BLaER1 (cell line): Measurements from ENCODE around the gene CMC1.
"Not testable (repeated sequence)": the region's sequence is repeated elsewhere in the genome, so short reads cannot be mapped to it uniquely, and the experiment has no call there.

Experiments used
- H3K27ac ChIP-seq: shearing (Covaris generic); formaldehyde crosslinking; 2 replicates; pipeline ENCODE4 v1.8.1; 2022
- H3K27me3 ChIP-seq: shearing (Covaris generic); formaldehyde crosslinking; 2 replicates; pipeline ENCODE4 v1.8.1; 2022
- H3K36me3 ChIP-seq: shearing (Covaris generic); formaldehyde crosslinking; 2 replicates; pipeline ENCODE4 v1.8.1; 2022
- H3K4me1 ChIP-seq: shearing (Covaris generic); formaldehyde crosslinking; 2 replicates; pipeline ENCODE4 v1.8.1; 2022
- H3K4me2 ChIP-seq: shearing (Covaris generic); formaldehyde crosslinking; 2 replicates; pipeline ENCODE4 v1.8.1; 2022
- H3K4me3 ChIP-seq: shearing (Covaris generic); formaldehyde crosslinking; 2 replicates; pipeline ENCODE4 v1.8.1; 2022
- H3K9ac ChIP-seq: shearing (Covaris generic); formaldehyde crosslinking; 2 replicates; pipeline ENCODE4 v1.8.1; 2022
- H3K9me3 ChIP-seq: shearing (Covaris generic); formaldehyde crosslinking; 2 replicates; pipeline ENCODE4 v1.8.1; 2022
- H4K20me1 ChIP-seq: shearing (Covaris generic); formaldehyde crosslinking; 2 replicates; pipeline ENCODE4 v1.8.1; 2022
- Cebpa-rat ChIP-seq: shearing (Covaris generic); IDR thresholded peaks from 2 replicates; pipeline ENCODE4 v1.8.1; 2022

CMC1 gene

DNA sequence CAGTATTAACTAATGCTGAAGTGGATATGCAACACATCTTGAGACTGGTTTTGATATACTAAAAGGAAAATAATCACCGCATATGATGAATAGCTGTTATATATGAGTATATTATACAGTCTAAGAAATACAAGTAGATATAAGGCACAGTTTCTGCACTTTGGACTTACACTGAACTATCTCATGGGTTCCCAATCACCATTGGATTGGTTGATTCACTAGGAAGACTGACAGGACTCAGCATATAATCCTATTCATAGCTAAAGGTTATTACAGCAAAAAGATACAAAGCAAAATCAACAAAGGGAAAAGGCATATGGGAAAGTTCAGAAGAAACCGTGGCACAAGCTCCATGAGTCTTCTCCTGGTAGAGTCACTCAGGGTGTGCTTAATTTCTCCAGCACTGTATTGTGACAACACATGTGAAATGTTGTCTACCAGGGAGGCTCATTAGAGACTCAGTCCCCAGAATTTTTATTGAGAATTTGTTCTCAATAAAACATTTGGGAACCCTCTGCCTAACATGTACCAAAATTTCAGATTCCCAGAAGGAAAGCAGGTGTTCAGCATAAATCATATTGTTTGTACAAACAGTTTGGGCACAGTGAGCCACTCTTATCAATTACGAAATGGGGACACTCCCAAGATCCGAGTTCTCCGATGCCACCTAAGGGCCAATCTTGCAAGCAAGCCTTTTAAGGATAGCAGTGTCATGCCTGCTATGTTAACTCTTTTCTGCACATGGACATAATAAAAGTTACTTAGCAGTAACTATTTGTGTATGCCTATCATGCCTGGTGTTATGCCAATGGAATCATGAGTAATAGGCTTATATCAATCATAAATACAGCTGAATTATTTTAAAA is 26.8 kb downstream of the CMC1 start:
- H3K4me2 ChIP-seq: no peak overlapping the region
- no peaks in the 10 kb centered on the region for H4K20me1 ChIP-seq
- no peaks in the 10 kb centered on the region for H3K27me3 ChIP-seq
- no peaks in the 10 kb centered on the region for H3K4me1 ChIP-seq
- H3K4me3 ChIP-seq: no peak overlapping the region
- no peak overlapping the region for H3K9ac ChIP-seq
- no peak overlapping the region for H3K27ac ChIP-seq
- H3K9me3 ChIP-seq: peaks cover 40% of the 10 kb centered on the region
- H3K36me3 ChIP-seq: peaks cover 73% of the 10 kb centered on the region
- TF ChIP-seq Cebpa-rat: no peak

DNA sequence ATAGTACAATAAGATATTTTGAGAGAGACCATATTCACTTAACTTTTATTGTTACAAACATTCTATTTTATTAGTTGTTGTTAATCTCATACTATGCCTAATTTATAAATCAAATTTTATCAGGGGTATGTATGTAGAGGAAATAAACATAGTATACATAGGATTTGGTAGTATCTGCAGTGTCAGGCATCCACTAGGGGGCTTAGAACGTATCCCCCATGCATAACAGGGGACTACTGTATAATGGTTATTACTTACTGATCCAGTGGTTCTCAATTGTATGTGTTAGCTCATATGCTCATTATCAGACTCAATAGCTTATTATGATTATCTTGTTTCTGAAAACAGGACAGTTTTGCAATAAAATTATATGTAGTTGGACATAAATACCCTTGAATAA is 27.6 kb downstream of the CMC1 start:
- TF ChIP-seq Cebpa-rat: no peak
- no peak overlapping the region for H3K9ac ChIP-seq
- peaks cover 74% of the 10 kb centered on the region for H3K36me3 ChIP-seq
- no peaks in the 10 kb centered on the region for H3K27me3 ChIP-seq
- no peaks in the 10 kb centered on the region for H3K4me1 ChIP-seq
- H4K20me1 ChIP-seq: no peaks in the 10 kb centered on the region
- H3K4me3 ChIP-seq: no peak overlapping the region
- peaks cover 48% of the 10 kb centered on the region for H3K9me3 ChIP-seq
- H3K27ac ChIP-seq: no peak overlapping the region
- H3K4me2 ChIP-seq: no peak overlapping the region

DNA sequence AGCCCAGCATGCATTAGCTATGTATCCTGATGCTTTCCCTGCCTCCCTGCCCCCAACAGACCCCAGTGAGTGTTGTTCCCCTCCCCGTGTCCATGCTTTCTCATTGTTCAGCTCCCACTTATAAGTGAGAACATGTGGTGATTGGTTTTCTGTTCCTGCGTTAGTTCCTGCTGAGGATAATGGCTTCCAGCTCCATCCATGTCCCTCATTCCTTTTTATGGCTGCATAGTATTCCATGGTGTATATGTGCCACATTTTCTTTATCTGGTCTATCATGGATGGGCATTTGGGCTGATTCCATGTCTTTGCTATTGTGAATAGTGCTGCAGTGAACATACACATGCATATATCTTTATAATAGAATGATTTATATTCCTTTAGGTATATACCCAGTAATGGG is 28.5 kb downstream of the CMC1 start:
- not testable (repeated sequence) for H3K27ac ChIP-seq, H3K4me1 ChIP-seq, H3K4me3 ChIP-seq, H3K4me2 ChIP-seq, H3K9ac ChIP-seq, H3K27me3 ChIP-seq, H4K20me1 ChIP-seq
- Histone ChIP-seq H3K9me3 (peaks cover 57% of the 10 kb centered on the region), H3K36me3 (peaks cover 75% of the 10 kb centered on the region)

DNA sequence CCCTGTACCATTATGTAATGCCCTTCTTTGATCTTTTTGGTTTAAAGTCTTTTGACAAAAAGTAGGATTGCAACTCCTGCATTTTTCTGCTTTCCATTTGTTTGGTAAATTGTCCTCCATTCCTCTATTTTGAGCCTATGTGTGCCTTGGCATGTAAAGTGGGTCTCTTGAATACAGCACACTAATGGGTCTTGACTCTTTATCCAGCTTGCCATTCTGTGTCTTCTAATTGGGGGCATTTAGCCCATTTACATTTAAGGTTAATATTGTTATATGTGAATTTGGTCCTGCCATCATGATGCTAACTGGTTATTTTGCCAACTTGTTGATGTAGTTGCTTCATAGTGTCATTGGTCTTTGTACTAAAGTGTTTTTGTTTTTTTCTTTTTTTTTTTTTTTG is 32.4 kb downstream of the CMC1 start:
- Histone ChIP-seq H3K4me2 (no peak overlapping the region), H3K27ac (no peak overlapping the region), H3K4me1 (peaks cover 30% of the 10 kb centered on the region), H4K20me1 (no peaks in the 10 kb centered on the region), H3K9ac (no peak overlapping the region), H3K36me3 (peaks cover 71% of the 10 kb centered on the region), H3K27me3 (no peaks in the 10 kb centered on the region), H3K4me3 (no peak overlapping the region), H3K9me3 (peaks cover 73% of the 10 kb centered on the region)
- TF ChIP-seq Cebpa-rat: no peak

DNA sequence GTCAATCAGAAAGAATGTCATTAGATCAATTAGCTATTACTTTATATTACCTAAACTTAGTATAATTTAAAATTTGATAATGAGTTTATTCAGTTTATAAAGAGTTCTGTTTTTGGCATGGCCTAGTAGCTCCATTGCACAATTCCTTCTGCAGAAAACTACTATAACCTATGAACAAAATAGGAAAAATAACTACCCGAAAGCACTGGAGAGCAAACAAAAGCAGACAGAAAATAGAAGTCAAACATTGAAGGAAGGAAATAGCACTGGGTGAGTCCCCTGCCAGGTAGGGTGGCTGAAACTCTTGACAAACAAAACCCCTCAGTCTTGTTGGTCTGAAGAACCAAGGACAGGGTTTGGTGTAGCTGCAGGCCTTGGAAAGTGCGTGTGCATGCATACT is 37.5 kb downstream of the CMC1 start:
- no peak overlapping the region for H3K9ac ChIP-seq
- no peak overlapping the region; the same call in 1 of the 2 replicates for H3K27ac ChIP-seq
- H4K20me1 ChIP-seq: no peaks in the 10 kb centered on the region
- TF ChIP-seq Cebpa-rat: no peak
- no peak overlapping the region for H3K4me3 ChIP-seq
- peaks cover 35% of the 10 kb centered on the region for H3K36me3 ChIP-seq
- no peak overlapping the region for H3K4me2 ChIP-seq
- H3K9me3 ChIP-seq: peaks cover 27% of the 10 kb centered on the region
- H3K27me3 ChIP-seq: no peaks in the 10 kb centered on the region
- peaks cover 40% of the 10 kb centered on the region for H3K4me1 ChIP-seq

DNA sequence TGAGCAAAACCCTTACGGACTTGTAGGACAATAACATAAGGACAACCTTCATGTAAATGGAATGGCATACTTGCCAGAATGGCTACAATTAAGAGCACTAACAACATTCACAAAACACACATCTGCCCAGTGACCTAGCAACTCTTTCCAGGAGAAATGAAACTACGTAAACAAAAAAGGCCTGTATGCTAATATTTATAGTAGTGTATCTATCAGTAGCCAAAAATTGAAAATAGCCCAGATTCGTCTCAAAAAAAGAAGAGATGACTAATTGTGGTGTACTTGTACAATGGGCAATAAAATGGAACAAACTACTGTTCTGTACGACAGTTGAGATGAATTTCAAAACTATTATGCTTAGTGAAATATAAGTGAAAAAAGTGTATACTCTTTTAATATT is 38.4 kb downstream of the CMC1 start:
- no peak overlapping the region for H3K27ac ChIP-seq
- TF ChIP-seq Cebpa-rat: no peak
- H3K4me3 ChIP-seq: no peak overlapping the region
- H3K4me1 ChIP-seq: peaks cover 40% of the 10 kb centered on the region
- no peak overlapping the region for H3K4me2 ChIP-seq
- no peaks in the 10 kb centered on the region for H4K20me1 ChIP-seq
- H3K9me3 ChIP-seq: peaks cover 18% of the 10 kb centered on the region
- no peak overlapping the region for H3K9ac ChIP-seq
- peaks cover 27% of the 10 kb centered on the region for H3K36me3 ChIP-seq
- H3K27me3 ChIP-seq: no peaks in the 10 kb centered on the region

DNA sequence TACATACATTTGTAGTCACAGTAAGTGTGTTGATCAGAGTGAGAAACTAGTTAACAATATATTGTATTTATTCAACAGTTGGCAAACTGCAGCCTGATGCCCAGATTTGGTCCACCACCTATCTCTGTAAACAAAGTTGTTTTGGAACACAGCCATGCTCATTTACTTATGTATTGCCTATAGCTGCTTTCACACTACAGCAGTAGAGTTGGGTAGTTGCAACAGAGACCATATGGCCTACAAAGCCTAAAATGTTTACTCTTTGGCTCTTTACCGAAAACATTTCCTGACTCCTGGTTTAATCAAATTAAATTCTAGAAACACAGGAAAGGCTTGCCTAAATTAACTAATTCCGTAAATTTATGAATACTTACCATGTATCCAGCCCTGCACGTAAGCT is 39.4 kb downstream of the CMC1 start:
- no peaks in the 10 kb centered on the region for H3K27me3 ChIP-seq
- peaks cover 17% of the 10 kb centered on the region for H3K36me3 ChIP-seq
- peaks cover 8% of the 10 kb centered on the region for H3K9me3 ChIP-seq
- H3K4me2 ChIP-seq: no peak overlapping the region
- H3K9ac ChIP-seq: no peak overlapping the region
- H3K27ac ChIP-seq: no peak overlapping the region
- H3K4me3 ChIP-seq: no peak overlapping the region
- no peak for TF ChIP-seq Cebpa-rat
- H4K20me1 ChIP-seq: no peaks in the 10 kb centered on the region
- H3K4me1 ChIP-seq: peaks cover 36% of the 10 kb centered on the region

DNA sequence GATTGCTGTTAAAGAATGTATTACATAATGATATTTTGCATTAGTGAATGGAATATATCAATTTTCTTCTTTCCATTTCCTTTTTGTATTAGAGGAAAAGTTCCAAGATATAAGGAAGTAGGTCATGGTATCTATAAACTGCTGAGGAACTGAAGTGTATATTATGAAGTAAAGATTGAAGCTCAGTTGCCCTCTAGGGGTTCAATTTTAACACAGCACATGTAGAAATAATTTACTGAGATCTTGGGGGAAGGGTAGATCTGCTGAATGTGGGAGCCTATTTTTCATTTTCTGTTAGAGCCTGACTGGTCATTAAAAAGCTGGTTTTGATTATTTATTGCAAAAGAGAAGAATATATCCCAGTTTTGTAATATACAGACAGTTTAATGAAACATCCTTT is 45.2 kb downstream of the CMC1 start:
- TF ChIP-seq Cebpa-rat: no peak
- H3K27ac ChIP-seq: no peak overlapping the region
- H3K36me3 ChIP-seq: peaks cover 20% of the 10 kb centered on the region
- H3K27me3 ChIP-seq: no peaks in the 10 kb centered on the region
- H4K20me1 ChIP-seq: no peaks in the 10 kb centered on the region
- peaks cover 7% of the 10 kb centered on the region for H3K4me1 ChIP-seq
- H3K9me3 ChIP-seq: peaks cover 15% of the 10 kb centered on the region
- peak overlapping the region; percentile 16; the same call in 1 of the 2 replicates for H3K4me2 ChIP-seq
- H3K4me3 ChIP-seq: no peak overlapping the region
- no peak overlapping the region for H3K9ac ChIP-seq

DNA sequence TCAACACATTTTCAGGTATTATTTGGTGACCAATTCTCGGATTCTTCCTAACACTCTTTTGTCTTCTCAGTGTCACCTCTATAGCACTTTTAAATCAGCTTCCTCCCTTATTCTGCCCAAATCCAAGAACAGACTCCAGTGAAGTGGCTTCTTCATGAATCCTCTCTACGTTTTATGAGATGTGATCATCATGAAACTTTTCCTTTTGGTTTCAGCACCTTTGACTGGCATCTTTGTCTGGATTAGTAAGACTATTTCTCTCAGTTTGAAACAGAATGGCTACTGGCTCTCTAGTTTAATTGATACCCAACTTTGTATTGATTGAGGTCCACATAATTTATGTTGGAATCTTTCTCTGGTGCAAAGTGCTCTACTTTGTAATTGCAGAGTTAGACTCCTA is 45.6 kb downstream of the CMC1 start:
- H3K4me2 ChIP-seq: peak overlapping the region; percentile 16; the same call in 1 of the 2 replicates
- peaks cover 7% of the 10 kb centered on the region for H3K4me1 ChIP-seq
- no peaks in the 10 kb centered on the region for H3K27me3 ChIP-seq
- peaks cover 16% of the 10 kb centered on the region for H3K9me3 ChIP-seq
- no peak overlapping the region for H3K4me3 ChIP-seq
- no peak for TF ChIP-seq Cebpa-rat
- H3K36me3 ChIP-seq: peaks cover 20% of the 10 kb centered on the region
- H4K20me1 ChIP-seq: no peaks in the 10 kb centered on the region
- H3K27ac ChIP-seq: no peak overlapping the region
- 0 out of 2 replicates have a peak overlapping the region, but pooled peaks have one; percentile 16 for H3K9ac ChIP-seq

DNA sequence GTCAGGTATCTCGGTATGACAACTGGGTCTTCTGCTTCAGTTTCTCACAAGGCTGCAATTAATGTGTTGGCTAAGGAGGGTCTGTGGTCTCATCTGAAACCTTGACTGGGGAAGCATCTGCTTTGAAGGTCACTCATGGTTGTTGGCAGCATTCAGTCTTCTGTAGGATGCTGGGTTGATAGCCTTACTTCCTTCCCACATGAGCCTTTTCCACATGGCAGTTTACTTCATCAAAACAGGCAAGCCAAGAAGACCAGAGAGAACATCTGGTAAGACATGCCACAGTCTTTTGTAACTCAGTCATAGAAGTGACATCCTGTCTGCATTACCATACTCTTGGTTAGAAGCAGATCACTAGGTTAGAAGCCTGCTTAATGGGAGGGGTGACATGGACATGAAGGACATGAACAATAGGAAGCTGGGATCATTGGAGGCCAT is 49.5 kb downstream of the CMC1 start:
- Histone ChIP-seq H3K27ac (no peak overlapping the region), H3K4me1 (peaks cover 7% of the 10 kb centered on the region), H3K9ac (no peak overlapping the region), H3K27me3 (no peaks in the 10 kb centered on the region), H3K36me3 (peaks cover 11% of the 10 kb centered on the region), H4K20me1 (no peaks in the 10 kb centered on the region), H3K4me2 (no peak overlapping the region), H3K4me3 (no peak overlapping the region), H3K9me3 (peaks cover 16% of the 10 kb centered on the region)
- no peak for TF ChIP-seq Cebpa-rat

DNA sequence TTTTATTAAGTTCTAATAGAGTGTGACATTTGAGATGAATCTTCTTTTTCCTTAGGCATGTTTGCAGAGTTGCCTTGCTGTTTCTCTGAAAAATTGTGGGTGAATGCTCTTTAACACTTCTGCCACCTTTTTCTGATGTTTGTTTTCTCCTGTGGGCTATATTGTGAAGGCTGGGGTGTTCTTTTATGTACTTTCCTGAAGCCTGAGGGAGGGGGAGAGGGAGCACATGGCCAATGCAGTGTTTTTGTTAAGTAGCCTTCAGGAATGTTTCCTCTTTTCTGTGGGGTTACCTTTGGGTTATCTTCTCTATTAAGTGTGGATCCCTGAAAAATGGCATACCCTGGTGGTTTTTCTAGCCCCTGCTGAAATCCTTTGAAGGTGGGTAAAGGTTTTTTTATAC is 50.2 kb downstream of the CMC1 start:
- no peak for TF ChIP-seq Cebpa-rat
- no peak overlapping the region for H3K4me3 ChIP-seq
- no peaks in the 10 kb centered on the region for H4K20me1 ChIP-seq
- H3K9ac ChIP-seq: no peak overlapping the region
- peaks cover 7% of the 10 kb centered on the region for H3K4me1 ChIP-seq
- peaks cover 11% of the 10 kb centered on the region for H3K36me3 ChIP-seq
- H3K9me3 ChIP-seq: peaks cover 16% of the 10 kb centered on the region
- no peak overlapping the region for H3K4me2 ChIP-seq
- H3K27me3 ChIP-seq: no peaks in the 10 kb centered on the region
- H3K27ac ChIP-seq: no peak overlapping the region
